NCI-H82 treated with DMSO at 0.1 percent for 48 hours (cell line): Measurements from ENCODE around the gene DND1.
A peak's percentile ranks its signal among the peaks of the same experiment; 100 is the strongest.
"Not testable (repeated sequence)": the region's sequence is repeated elsewhere in the genome, so short reads cannot be mapped to it uniquely, and the experiment has no call there.

Experiments used
- DNase-seq: peaks from one replicate; lab custom pipeline; 2025; ENCODE audit not compliant: unreplicated experiment; lab: John Stamatoyannopoulos, UW

DND1 gene

DNA sequence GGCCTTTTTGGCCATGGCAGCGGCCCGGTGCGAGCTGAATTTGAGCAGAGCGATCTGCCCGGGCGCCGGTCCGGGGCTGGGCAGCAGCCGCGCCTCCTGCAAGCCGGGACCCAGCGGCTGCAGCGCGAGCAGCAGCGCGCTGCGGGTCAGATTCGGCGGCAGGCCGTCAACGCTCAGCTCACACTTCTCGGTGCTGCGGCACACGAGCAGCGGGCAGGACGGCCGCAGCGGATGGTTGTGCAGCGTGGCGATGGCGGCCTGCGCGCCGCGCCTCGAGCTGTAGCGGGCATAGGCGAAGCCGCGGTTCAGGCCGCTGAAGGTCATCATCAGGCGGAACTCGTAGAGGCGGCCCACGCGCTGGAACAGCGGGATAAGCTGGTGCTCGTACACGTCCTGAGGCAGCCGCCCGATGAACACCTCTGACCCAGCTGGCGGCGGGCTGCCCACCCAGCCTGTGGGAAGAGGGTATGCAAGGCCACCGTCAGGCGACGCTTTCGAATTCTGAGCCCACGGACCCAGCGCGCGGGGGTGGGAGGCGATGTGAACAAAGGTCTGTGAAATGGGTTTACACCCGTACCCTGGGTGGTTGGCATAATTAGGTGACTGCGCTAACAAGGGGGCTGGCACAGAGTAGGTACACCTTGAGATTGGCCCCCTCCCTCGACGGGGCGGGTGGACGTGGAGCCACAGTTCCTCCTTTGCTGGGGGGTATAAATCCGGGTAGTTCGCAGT lies 755 bp downstream of the DND1 start:
- DNase-seq = no peak

DNA sequence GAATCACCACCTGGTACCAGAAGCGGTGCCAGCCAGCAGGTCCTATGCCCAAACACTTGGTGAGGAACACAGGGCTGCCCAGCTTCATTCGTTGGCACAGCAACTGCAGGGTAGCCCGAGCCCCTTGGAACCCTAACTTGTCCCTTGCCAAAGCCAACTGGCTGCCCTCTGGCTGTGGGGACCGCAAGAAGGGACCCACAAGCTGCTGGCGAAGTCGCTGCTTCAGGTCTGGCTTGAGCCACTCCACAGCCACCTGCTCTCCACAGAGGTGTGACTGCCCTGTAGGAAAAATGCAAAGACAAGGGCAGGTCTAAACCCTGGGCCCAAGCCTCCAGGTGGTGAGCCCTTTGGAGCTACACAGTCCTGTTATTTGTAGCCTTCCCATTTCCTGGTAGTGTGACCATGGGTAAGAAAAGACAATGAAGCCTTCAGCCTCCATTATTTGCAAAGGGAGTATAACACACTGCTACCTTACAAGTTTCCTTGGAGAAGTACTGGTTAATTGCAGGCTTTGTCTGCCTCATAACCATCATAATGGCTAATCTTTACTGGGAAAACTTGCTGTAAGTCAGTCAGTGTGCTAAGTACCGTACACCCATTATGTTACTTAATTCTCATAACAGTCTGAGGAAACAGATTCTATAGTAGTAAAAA lies 1.8 kb downstream of the DND1 start:
- no peak for DNase-seq

DNA sequence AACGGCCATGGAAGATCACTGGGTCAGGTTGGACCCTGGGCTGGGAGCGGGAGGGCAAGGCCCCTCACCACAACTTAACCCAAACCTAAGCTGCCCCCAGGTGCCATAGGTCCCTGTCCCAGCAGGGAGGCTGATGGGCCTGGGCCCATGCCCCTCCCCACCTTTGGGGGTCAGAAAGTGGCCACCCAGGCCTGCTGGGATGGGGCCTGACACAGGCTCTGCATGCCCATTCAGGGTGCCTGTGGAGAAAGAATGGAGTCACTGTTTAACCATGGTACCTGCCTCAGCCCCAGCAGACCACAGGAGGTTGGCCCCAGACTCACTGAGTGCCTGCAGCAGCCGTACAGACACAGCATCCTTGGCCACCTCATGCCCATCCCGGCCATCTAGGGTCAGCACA lies 2.3 kb downstream of the DND1 start:
- not testable (repeated sequence) for DNase-seq

DNA sequence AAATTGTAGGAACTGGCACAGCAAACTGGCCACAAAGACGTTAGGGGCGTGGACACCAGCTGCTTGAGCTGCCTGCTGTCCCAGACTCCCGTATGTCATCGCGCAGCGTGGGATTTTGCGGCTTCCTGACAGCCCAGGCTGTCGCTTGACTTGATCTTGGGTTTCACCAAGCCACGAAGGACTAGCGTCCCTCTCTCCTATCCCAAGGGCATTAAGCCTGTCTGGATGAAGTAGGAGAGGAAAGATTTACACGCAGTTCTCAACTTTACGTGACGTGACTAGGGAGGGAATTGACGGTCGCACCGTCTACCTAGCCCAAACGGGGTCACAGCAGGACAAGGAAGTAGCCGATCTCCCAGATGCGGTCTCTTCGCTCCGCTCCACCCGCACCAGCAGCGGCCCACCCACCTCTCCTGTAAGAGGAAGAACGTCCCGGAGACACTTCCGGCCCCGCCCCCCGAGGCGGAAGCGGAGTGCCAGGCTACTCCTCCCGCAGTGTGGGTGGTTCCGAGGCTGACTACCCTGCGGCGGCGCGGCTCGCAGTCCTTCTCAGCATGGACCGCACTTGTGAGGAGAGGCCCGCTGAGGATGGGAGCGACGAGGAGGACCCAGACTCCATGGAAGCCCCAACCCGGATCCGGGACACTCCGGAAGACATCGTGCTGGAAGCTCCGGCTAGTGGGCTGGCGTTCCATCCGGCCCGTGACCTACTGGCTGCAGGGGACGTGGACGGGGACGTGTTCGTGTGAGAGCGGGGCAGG lies 8.8 kb downstream of the DND1 start, which contains the start of gene WDR55:
Gene WDR55 (plus strand): TSS at position 546 of the 761 bp plus-strand sequence. CDS start 9 bp downstream, at position 555.
- peak; percentile 63 for DNase-seq

DNA sequence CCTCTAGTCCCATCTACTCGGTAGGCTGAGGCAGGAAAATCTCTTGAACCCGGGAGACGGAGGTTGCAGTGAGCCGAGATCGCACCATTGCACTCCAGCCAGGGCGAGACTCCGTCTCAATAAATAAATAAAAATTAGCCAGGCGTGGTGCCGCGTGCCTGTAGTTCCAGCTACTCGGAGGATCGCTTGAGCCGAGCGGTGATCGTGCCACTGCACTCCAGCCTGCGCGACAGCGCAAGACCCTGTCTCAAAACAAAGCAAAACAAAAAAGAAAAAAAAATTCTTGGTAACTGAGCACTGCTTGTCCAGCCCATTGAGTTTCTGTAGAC lies 9.4 kb downstream of the DND1 start:
- no peak for DNase-seq

DNA sequence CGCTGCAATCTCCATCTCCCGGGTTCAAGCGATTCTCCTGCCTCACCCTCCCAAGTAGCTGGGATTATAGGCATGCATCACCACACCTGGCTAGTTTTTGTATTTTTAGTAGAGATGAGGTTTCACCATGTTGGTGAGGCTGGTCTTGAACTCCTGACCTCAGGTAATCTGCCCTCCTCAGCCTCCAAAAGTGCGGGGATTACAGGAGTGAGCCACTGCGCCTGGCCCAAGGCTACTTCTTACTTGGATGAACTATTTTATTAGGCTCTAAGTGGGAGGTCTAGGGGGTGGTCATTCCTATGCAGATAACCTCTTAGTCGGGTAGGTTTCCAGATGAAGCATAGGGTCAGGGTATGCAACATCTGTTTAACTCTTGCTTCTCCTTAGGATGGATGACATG lies 13.0 kb downstream of the DND1 start:
- DNase-seq = not testable (repeated sequence)

DNA sequence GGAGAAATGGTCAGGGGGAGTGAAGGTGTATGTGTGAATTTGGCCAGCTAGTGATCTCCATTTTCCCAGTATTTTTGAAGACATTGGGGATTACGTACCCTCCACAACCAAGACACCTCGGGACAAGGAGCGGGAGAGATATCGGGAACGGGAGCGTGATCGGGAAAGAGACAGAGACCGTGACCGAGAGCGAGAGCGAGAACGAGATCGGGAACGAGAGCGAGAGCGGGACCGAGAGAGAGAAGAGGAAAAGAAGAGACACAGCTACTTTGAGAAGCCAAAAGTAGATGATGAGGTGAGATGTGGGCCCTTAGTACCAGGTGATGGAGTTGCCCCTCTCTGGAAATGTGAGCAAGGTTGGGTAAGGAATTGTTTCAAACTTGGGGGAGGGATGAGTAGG lies 14.5 kb downstream of the DND1 start:
- DNase-seq = no peak

DNA sequence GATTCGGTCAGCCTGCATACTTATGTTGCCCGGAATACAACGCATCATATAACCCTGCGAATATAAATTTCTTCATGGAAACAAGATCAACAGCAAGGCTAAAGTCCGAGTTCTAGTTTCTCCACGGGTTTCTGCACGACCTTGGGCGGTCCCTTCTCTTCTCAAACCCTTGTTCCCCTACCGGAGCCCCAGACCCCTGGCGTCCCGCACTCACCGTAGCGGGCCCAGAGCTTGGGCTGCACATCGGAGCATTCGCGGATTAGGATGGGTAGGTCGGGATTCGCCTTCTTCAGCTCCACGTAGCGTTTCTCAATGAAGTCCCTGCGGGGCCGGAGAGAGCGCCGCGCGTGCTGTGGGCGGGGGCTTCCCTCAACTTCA lies 26.3 kb downstream of the DND1 start:
- no peak for DNase-seq

DNA sequence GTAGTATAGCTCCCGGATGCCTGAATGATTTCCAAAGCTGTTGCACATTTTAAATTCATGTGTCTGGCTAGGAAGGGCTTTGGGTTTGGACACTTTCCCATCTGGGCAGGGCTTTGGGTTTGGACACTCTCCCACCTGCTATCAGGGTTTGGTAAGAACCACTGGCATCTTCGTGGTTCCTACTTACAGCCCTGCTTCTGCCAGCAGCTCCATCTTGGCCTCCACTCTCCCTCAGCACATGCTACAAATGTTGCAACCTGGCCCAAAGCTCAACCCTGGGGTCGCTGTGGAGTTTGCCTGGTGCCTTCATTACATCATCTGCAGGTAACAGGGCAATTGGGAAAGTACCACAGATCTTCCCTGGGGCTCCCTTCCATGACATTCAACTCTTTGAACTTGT lies 30.7 kb downstream of the DND1 start:
- no peak for DNase-seq

DNA sequence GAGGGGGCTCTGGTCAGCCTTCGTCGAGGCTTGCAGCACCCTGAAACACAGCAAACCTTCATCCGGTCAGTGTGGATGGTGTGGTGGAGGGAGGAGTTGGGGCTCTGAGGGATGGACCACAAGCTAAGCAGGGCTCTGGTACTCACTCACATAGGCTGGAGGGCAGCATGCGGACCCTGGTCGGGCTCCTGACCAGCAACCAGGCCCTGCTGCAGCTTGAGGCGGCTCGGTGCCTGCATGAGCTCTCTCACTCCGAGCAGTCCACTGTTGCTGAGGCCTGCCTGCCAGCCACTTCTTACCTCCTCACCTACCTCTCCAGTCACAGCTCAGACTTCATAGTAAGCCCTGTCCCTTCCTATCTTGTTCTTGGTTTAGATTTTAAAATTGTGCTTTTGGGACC lies 31.7 kb downstream of the DND1 start:
- no peak for DNase-seq

DNA sequence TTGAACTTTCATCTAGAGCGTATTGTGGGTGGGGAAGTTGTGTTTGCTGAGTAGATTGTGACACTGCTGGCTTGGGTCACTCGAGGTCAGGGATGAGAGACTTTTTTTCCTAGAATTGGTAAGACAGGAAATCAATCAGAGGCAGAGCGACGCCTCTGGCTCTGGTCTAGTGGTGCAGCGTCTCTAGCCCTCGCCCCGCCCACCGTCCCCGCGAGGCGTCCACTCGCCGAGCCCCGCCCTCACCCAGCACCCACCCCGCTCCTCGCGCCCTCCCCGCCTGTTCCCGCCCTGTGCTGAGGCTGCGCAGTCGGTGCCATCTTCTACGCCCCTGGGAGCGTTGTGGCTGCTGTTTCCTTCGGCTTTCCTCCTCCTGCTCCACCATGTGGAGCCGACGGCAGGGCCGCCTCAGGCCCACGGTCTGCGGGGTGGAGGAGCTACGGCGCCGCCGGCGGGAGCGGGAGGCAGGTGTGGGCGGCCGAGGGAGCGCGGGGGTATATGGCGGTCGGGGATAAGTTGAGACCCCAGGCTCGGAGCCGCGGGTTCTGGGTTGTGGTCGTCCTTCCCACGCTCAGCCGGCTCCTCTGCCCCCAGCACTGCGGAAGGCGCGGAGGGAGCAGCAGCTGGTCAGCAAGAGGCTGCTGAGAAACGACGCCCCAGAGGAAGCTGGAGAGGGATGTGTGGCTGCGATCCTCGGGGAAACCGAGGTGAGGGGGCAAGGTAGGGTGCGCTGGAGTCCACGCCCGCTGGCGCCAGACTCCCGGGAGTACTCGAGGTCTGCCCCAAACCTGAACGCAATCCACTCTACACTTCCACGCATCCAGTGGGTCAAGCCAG lies 34.0 kb downstream of the DND1 start, which contains the start of gene TMCO6:
Gene TMCO6 (plus strand): TSS at position 304 of the 834 bp plus-strand sequence. CDS start 77 bp downstream, at position 381.
- peak; percentile 86 for DNase-seq

DNA sequence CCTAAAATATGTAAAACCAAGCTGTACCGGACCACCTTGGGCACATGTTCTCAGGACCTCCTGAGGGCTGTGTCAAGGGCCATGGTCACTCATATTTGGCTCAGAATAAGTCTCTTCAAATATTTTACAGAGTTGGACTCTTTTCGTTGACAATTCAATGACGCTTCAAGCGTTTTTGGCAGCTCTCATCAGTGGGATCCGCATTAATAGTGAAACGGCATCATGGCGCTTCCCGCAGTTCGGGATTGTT lies 34.6 kb downstream of the DND1 start:
- not testable (repeated sequence) for DNase-seq

DNA sequence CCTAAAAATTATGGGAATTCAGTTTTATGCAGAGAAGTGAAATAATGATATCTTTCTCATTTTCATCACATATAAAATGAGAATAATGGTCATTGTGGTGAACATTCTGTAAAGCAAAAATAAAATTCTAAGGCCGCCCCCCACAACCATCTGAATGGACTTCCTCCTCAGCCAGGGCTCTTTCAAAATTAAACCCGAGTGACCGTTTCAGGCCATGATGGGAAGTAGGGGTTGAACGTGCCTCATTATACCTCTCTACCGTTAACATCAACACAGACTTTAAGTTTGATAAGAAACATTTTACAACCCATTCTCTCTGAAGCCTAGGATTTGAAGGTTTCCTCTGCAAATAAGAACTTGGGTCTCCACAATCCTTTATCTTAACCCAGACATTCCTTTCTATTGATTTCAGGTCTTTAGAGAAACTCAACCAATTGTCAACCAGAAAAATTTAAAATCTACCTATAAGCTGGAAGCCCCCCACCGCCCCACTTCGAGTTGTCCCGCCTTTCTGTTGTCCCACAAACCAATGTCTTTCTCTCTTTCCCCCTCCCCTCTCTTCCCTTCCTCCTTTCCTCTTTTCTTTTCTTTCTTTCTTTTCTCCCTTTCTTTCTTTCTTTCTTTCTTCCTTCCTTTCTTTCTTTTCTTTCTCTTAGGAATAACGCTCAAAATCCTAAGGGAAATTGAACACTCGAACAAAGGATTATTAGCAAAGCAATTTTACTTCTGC lies 35.8 kb downstream of the DND1 start:
- DNase-seq = no peak

DNA sequence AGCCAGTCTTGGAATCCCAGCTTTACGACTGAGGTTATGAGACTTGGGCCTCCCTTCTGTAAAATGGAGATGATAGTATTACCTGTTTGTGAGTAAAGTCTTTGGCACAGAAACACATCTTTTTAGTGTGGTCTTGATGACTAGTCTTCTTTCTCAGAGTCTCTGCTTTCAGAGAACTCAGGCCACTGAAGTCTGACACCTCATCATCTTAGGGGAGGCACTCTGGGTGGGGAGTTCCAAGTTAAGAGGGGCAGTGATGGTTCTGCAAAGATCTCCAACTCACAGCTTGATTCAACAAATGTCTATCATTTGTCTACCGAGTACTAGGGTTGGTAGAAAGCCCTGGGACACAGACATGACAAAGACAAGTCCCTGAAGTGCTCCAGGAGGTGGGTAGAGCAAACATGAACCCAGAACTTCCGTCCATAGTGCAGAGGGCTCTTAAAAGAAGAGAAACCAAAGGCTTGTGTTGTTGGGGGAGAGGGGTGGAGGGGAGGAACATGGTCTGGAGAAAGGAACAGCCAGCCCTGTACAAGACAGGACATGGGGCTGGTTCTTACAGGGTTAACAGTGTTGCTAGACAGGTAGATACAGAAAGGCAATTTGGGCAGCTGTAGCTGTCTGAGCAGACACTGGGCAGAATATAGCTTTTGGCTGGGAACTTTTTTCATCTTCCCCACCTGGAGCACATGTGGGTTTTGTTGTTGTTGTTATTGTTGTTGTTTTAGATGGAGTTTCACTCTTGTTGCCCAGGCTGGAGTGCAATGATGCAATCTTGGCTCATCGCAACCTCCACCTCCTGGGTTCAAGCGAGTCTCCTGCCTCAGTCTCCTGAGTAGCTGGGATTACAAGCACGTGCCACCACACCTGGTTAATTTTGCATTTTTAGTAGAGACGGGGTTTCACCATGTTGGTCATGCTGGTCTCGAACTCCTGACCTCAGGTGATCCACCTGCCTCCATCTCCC lies 37.8 kb downstream of the DND1 start:
- DNase-seq = no peak

DNA sequence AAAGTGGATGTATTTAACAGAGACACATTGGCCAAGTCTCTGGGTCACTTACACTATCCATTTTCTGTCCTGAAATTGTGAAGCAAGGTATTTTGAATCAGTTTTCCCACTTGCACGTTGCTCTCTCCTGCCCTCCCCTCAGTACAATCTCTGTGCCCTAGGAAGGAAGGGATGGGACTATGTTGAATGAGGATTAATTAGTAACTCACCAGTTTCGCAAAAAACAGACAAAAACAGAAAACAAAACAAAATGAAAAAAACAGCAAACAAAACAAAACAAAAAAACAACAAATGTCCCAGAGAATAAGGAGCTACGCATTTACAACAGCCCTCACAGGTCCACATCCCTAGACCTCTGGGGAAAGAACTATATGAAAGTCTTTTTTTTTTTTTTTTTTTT lies 39.3 kb downstream of the DND1 start:
- no peak for DNase-seq

DNA sequence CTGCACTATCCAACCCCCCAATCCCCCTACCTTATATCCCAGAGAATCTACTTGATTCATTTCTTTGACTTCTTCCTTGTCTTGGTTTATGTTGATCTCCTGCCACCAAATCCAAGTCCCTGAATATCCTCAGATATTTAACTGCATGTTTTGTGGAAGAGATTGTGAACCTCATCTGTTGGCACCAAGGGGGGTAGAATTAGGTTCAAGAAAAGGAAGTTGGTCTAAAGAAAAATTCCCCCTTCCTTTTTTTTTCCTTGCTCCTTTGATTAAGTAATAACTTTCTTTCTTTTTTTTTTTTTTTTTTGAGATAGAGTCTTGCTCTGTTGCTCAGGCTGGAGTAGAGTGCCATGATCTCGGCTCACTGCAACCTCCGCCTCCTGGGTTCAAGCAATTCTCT lies 39.9 kb downstream of the DND1 start:
- no peak for DNase-seq

DNA sequence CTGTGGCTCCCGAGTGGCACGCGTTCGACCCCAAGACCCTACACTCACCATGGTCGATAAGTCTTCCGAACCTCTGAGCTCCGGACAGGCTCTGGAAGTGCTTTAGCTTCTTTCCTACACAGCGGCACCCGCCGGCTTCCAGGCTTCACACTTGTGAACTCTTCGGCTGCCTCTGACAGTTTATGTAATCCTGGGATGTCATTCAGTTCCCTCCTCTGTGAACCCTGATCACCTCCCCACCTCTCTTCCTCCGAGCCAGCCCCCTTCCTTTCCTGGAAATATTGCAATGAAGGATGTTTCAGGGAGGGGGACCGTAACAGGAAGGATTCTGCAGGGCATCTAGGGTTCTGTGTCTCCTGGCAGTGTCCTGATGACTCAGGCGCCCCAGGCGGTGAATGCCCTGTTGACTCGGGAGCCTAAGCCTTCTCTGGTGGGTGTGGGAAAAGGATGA lies 40.3 kb downstream of the DND1 start, which contains the start of gene CD14:
Gene CD14 (minus strand): TSS at position 155 of the 451 bp plus-strand sequence. CDS start 104 bp downstream, at position 51.
- DNase-seq = no peak

DNA sequence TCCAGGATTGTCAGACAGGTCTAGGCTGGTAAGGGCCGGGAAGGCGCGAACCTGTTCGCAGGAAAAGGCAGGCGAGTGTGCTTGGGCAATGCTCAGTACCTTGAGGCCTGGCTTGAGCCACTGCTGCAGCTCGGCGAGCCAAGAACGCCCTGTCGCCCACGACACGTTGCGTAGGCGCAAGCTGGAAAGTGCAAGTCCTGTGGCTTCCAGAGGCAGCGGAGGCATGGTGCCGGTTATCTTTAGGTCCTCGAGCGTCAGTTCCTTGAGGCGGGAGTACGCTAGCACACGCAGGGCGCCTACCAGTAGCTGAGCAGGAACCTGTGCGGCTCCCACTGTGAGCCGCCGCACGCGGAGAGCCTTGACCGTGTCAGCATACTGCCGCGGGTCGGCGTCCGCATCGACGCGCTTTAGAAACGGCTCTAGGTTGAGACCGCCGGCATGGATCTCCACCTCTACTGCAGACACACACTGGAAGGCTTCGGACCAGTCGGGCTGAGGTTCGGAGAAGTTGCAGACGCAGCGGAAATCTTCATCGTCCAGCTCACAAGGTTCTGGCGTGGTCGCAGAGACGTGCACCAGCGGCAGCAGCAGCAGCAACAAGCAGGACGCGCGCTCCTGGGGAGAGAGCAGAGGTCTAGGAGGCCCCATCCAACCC lies 40.9 kb downstream of the DND1 start:
- DNase-seq = no peak

DNA sequence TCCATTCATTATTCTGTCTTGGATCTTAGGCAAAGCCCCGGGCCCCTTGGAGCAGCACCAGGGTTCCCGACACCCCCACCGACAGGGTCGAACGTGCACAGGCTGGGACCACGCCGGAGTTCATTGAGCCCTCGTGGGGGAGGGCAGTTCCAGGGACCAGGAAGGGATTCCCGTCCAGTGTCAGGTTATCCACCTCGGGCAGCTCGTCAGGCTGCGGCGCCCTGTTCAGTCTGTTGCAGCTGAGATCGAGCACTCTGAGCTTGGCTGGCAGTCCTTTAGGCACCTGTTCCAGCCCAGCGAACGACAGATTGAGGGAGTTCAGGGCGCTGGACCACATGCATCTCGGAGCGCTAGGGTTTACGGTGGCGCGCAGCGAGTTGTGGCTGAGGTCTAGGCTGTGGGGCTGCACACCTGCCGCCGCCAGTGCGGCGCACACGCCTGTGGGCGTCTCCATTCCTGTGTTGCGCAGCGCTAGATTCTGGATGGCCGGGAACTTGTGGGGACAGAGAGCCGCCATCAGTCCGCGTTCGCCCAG lies 41.5 kb downstream of the DND1 start:
- no peak for DNase-seq
